Fibroblast of villous mesenchyme (primary cell): ENCODE results near the gene TMBIM6. TPM values are rescaled to one million over a fixed set of nuclear protein-coding genes. Genes with fewer than 3 reads are reported as not detected.
"Not testable (repeated sequence)": the region's sequence is repeated elsewhere in the genome, so short reads cannot be mapped to it uniquely, and the experiment has no call there.

Experiments used
- DNase-seq: peaks from one replicate; pipeline ENCODE4 v3.0.0-alpha.2; 2010; ENCODE audit warnings: low read depth
- H3K4me3 ChIP-seq: 2 replicates; pipeline ENCODE4 v1.5.1; 2011; ENCODE audit warnings: low read depth, mild to moderate bottlenecking, low read length
- CTCF ChIP-seq: IDR thresholded peaks from 2 replicates; pipeline ENCODE4 v1.5.1; 2012; ENCODE audit warnings: low read depth, mild to moderate bottlenecking, low read length; ENCODE audit not compliant: insufficient read depth
- total RNA-seq: library from RNA; depleted of rRNA; stranded (reverse); fragments of >200 nt; gene quantifications from 2 replicates; pipeline ENCODE4 v1.2.3, GENCODE V29; 2012

The TMBIM6 gene
- total RNA-seq, 1 donor, result 506 TPM

GRCh38 chr12:49730568-49731101 lies 10.7 kb upstream of the TMBIM6 start:
- no peak for DNase-seq
- no peak for TF ChIP-seq CTCF
- no peak overlapping the region for H3K4me3 ChIP-seq

DNA sequence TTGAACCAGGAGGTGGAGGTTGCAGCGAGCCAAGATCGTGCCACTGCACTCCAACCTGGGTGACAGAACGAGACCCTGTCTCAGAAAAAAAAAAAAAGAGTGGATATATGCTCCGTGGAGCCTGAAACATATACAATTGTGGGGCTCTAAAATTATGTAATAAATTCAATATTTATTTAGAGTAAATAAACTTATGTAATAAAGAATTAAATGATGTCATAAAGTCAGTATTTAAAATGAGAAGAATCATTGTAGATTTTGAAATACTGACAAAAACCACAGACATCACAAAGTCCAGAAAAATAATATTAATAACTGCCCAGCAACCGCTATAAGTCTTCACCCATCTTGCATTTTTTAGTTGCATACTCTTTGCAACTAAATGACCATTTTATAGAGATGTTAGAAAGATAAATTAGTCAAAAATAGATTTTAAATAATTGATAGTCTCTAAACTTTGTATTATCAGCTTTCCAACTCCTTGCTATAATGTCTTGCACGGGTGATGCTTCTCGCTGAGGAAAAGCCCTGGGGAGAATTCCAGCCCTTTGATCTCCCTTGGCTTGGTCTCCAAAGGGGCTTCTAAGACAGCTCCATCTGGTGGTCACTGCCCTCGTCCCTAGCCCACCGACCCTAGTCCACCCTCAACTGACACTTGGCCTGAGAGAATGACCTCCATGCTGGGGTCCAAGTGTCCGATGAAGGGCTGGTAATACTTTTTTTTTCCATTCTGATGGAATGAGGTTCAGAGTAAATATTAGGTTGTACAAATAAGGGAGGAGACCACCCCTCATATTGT lies 7.9 kb upstream of the TMBIM6 start:
- no peak overlapping the region for H3K4me3 ChIP-seq
- TF ChIP-seq CTCF, result no peak
- DNase-seq, result no peak

DNA sequence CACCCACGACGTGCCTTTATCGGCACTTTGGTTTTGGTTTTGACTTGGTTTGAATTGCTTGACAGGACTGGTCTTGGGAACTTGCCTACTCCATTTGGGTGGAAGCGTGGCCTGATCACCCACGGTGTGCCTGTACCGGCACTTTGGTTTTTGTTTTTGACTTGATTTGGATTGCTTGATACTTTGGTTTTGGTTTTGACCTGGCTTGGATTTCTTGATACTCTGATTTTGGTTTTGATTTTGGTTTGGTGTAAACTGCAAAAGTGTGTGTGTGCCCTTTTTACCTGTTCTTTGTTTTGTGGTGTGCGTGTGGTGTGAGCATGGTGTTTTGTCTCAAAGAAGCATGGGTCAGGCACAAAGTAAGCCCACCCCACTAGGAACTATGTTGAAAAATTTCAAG lies 6.5 kb upstream of the TMBIM6 start:
- DNase-seq, H3K4me3 ChIP-seq: not testable (repeated sequence)

DNA sequence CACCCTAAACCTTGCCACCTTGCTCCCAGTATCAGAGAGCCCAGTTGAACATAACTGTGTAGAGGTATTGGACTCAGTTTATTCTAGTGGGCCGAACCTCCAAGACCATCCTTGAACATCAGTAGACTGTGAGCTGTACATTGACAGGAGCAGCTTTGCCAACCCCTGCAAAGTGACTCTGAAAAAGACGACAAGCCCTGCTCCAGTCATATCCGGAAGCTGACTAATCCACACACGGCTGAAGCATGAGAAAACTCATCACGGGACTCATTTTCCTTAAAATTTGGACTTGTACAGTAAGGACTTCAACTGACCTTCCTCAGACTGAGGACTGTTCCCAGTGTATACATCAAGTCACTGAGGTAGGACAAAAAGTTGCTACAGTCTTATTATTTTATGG lies 2.6 kb upstream of the TMBIM6 start:
- DNase-seq, H3K4me3 ChIP-seq: not testable (repeated sequence)

- not testable (repeated sequence) for H3K4me3 ChIP-seq, DNase-seq
Measured at GRCh38 chr12:49740277-49740676, 1.1 kb upstream of the TMBIM6 start.

- H3K4me3 ChIP-seq, result peak overlapping the region; percentile 98
Measured at GRCh38 chr12:49741882-49742620, 694 bp downstream of the TMBIM6 start.

DNA sequence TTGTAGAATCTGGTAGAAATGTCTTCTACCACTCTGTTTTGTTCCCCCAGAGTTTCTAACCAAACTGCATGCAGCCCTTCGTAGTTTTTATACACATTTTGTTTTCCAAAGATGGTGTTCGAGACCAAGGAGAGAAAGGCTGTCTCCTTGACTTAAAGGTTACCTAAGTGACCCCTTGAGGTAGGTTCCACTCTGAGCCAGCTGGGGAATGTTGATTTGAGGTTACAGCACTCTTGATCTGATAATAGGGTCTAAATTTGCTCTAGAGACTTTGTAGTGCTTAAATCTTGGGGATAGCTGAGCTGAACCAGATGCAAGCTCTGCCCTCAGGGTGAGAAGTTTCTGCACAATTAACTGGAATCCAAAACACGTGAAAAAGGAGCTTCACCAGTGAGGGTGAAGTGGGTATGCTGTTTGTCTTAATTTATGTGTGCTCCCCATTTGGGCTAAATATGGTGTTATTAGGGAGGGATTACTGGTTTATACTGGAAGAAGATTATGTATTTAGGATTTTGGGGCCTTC lies 3.1 kb downstream of the TMBIM6 start:
- H3K4me3 ChIP-seq, result no peak overlapping the region
- no peak for DNase-seq
- TF ChIP-seq CTCF, result no peak

More at GRCh38 chr12:49741882-49742620, 694 bp downstream of the TMBIM6 start:
- no peak for TF ChIP-seq CTCF
- peak; percentile 88 for DNase-seq

GRCh38 chr12:49748306-49748705 lies 6.9 kb downstream of the TMBIM6 start:
- TF ChIP-seq CTCF, result no peak
- no peak for DNase-seq

More at GRCh38 chr12:49748306-49748705, 6.9 kb downstream of the TMBIM6 start:
- no peak overlapping the region for H3K4me3 ChIP-seq
